Mesenchymal stem cell (in vitro differentiated cells and primary cell): ENCODE measurements around the gene TBL1X.

Experiments
- DNase-seq: peaks from one replicate; pipeline ENCODE4 v3.0.0-alpha.2; 2013
- H2AFZ ChIP-seq: one replicate; pipeline ENCODE4 v1.6.1; 2013; ENCODE audit warnings: low read depth, mild to moderate bottlenecking, control low read depth, inconsistent platforms, low read length, moderate library complexity
- H2AK5ac ChIP-seq: 2 replicates; pipeline ENCODE4 v1.6.1; 2013; ENCODE audit warnings: low read length, moderate library complexity, mild to moderate bottlenecking, inconsistent platforms; ENCODE audit not compliant: severe bottlenecking
- H2BK120ac ChIP-seq: one replicate; pipeline ENCODE4 v1.6.1; 2013; ENCODE audit warnings: low read depth, mild to moderate bottlenecking, inconsistent platforms, low read length, moderate library complexity
- H2BK12ac ChIP-seq, 2 experiments: one replicate each; pipeline ENCODE4 v1.6.1; 2013; ENCODE audit warnings: inconsistent platforms in 2 of 2, low read length in 2 of 2, mild to moderate bottlenecking in 2 of 2, moderate library complexity in 2 of 2, control low read depth in 1 of 2
- H2BK15ac ChIP-seq: one replicate; pipeline ENCODE4 v1.6.1; 2013; ENCODE audit warnings: mild to moderate bottlenecking, low read depth, inconsistent platforms; ENCODE audit not compliant: poor library complexity, severe bottlenecking
- H2BK5ac ChIP-seq: 2 replicates; pipeline ENCODE4 v1.6.1; 2013; ENCODE audit warnings: low read depth, mild to moderate bottlenecking, low read length, control low read depth, inconsistent platforms; ENCODE audit not compliant: poor library complexity, severe bottlenecking
- H3K14ac ChIP-seq, 2 experiments: one replicate each; pipeline ENCODE4 v1.6.1; 2013; ENCODE audit warnings: inconsistent platforms in 2 of 2, low read length in 2 of 2, control low read depth in 1 of 2, mild to moderate bottlenecking in 1 of 2, moderate library complexity in 1 of 2
- H3K18ac ChIP-seq, 2 experiments: one replicate each; pipeline ENCODE4 v1.6.1; 2013; ENCODE audit warnings: inconsistent platforms in 2 of 2, low read length in 2 of 2, control low read depth in 1 of 2, low read depth in 1 of 2, mild to moderate bottlenecking in 1 of 2
- H3K23ac ChIP-seq, 2 experiments: one replicate each; pipeline ENCODE4 v1.6.1; 2013; ENCODE audit warnings: inconsistent platforms in 2 of 2, low read length in 2 of 2, mild to moderate bottlenecking in 2 of 2, moderate library complexity in 2 of 2, control low read depth in 1 of 2
- H3K27ac ChIP-seq: 2 replicates; pipeline ENCODE4 v1.5.1; 2013; ENCODE audit warnings: mild to moderate bottlenecking, moderate library complexity, low read length, control low read depth, inconsistent platforms; ENCODE audit not compliant: poor library complexity, severe bottlenecking
- H3K27me3 ChIP-seq, 2 experiments: 2 replicates each; pipeline versions ENCODE4 v1.6.1 to v1.7.0; 2013; ENCODE audit warnings: low read length in 2 of 2, mild to moderate bottlenecking in 2 of 2, moderate library complexity in 2 of 2, control low read depth in 1 of 2, inconsistent platforms in 1 of 2; ENCODE audit not compliant: control insufficient read depth in 1 of 2, insufficient read depth in 1 of 2
- H3K36me3 ChIP-seq, 2 experiments: 2 replicates each; pipeline versions ENCODE4 v1.6.1 to v1.7.0; 2013; ENCODE audit warnings: low read length in 2 of 2, control low read depth in 1 of 2, inconsistent platforms in 1 of 2, low read depth in 1 of 2, mild to moderate bottlenecking in 1 of 2; ENCODE audit not compliant: insufficient read depth in 2 of 2, control insufficient read depth in 1 of 2
- H3K4ac ChIP-seq, 2 experiments: one replicate each; pipeline ENCODE4 v1.6.1; 2013; ENCODE audit warnings: inconsistent platforms in 2 of 2, low read length in 2 of 2, mild to moderate bottlenecking in 2 of 2, moderate library complexity in 2 of 2, control low read depth in 1 of 2, low read depth in 1 of 2
- H3K4me1 ChIP-seq: 2 replicates; pipeline ENCODE4 v1.6.1; 2013; ENCODE audit warnings: low read depth, low read length, control low read depth; ENCODE audit not compliant: control insufficient read depth, insufficient read depth
- H3K4me2 ChIP-seq: 2 replicates; pipeline ENCODE4 v1.6.1; 2013; ENCODE audit warnings: low read length, mild to moderate bottlenecking, inconsistent platforms; ENCODE audit not compliant: poor library complexity, severe bottlenecking
- H3K4me3 ChIP-seq, 2 experiments: 2 replicates each; pipeline versions ENCODE4 v1.5.1 to v1.7.0; 2013; ENCODE audit warnings: low read length in 2 of 2, mild to moderate bottlenecking in 2 of 2, control low read depth in 1 of 2, low read depth in 1 of 2; ENCODE audit not compliant: insufficient read depth in 1 of 2
- H3K79me1 ChIP-seq: replicated peaks from 2 replicates; pipeline ENCODE4 v1.6.1; 2013; ENCODE audit warnings: mild to moderate bottlenecking, control low read depth, low read length, inconsistent platforms; ENCODE audit not compliant: poor library complexity, severe bottlenecking
- H3K9ac ChIP-seq: 2 replicates; pipeline ENCODE4 v1.7.0; 2013; ENCODE audit warnings: mild to moderate bottlenecking, low read length, moderate library complexity
- H3K9me3 ChIP-seq: 2 replicates; pipeline ENCODE4 v1.7.0; 2013; ENCODE audit warnings: mild to moderate bottlenecking, low read length; ENCODE audit not compliant: control insufficient read depth
- H4K8ac ChIP-seq: one replicate; pipeline ENCODE4 v1.6.1; 2013; ENCODE audit warnings: inconsistent platforms, mild to moderate bottlenecking, low read length, moderate library complexity
- H4K91ac ChIP-seq: one replicate; pipeline ENCODE4 v1.6.1; 2013; ENCODE audit warnings: mild to moderate bottlenecking, low read length, inconsistent platforms
- WGBS: methylation state at CpG from one replicate; pipeline ENCODE4 v1.1.7; 2013; ENCODE audit warnings: mixed read lengths; 5-methylcytosine and 5-hydroxymethylcytosine counted together

Gene TBL1X

GRCh38 chrX:9596837-9597236, 132.0 kb downstream of the TBL1X start:
- H3K4ac ChIP-seq: no peak overlapping the region
- peaks cover 0 to 4% of the 10 kb centered on the region in 2 experiments for H3K36me3 ChIP-seq
- H2BK120ac ChIP-seq: no peak overlapping the region
- no peaks in the 10 kb centered on the region for H3K27me3 ChIP-seq
- H2BK15ac ChIP-seq: no peak overlapping the region
- no peak overlapping the region for H3K4me2 ChIP-seq
- no peaks in the 10 kb centered on the region for H3K9me3 ChIP-seq
- peaks cover 18% of the 10 kb centered on the region for H3K79me1 ChIP-seq
- no peak overlapping the region for H2AK5ac ChIP-seq
- H3K4me3 ChIP-seq: no peak overlapping the region
- WGBS: 100% methylated on average over 3 of the region's 3 CpGs
- H2BK5ac ChIP-seq: no peak overlapping the region
- H3K4me1 ChIP-seq: peaks cover 1% of the 10 kb centered on the region
- H3K14ac ChIP-seq: no peak overlapping the region
- no peak overlapping the region for H4K8ac ChIP-seq
- H3K27ac ChIP-seq: no peak overlapping the region
- H3K9ac ChIP-seq: no peak overlapping the region
- no peak overlapping the region for H3K18ac ChIP-seq
- no peak overlapping the region for H2AFZ ChIP-seq
- no peak overlapping the region for H4K91ac ChIP-seq
- H3K23ac ChIP-seq: no peak overlapping the region
- no peak for DNase-seq
- no peak overlapping the region for H2BK12ac ChIP-seq

- no peak overlapping the region for H2BK5ac ChIP-seq
- no peak overlapping the region for H3K9ac ChIP-seq
- H3K14ac ChIP-seq: no peak overlapping the region
- no peak overlapping the region for H3K27ac ChIP-seq
- no peak overlapping the region for H2BK120ac ChIP-seq
- H3K79me1 ChIP-seq: peaks cover 18% of the 10 kb centered on the region
- no peak overlapping the region for H3K4ac ChIP-seq
- no peak overlapping the region for H2AFZ ChIP-seq
- peaks cover 1% of the 10 kb centered on the region for H3K4me1 ChIP-seq
- H3K9me3 ChIP-seq: no peaks in the 10 kb centered on the region
- H2AK5ac ChIP-seq: no peak overlapping the region
- no peak overlapping the region for H2BK12ac ChIP-seq
- 93% methylated on average over 12 of the region's 13 CpGs for WGBS
- H3K27me3 ChIP-seq: no peaks in the 10 kb centered on the region
- H3K4me3 ChIP-seq: no peak overlapping the region
- no peak for DNase-seq
- no peak overlapping the region for H4K91ac ChIP-seq
- no peak overlapping the region for H4K8ac ChIP-seq
- H3K4me2 ChIP-seq: no peak overlapping the region
- H3K36me3 ChIP-seq: peaks cover 0 to 4% of the 10 kb centered on the region in 2 experiments
- H3K18ac ChIP-seq: no peak overlapping the region
- no peak overlapping the region for H3K23ac ChIP-seq
- H2BK15ac ChIP-seq: no peak overlapping the region
Measured at GRCh38 chrX:9597361-9598035, 132.6 kb downstream of the TBL1X start.

- H4K8ac ChIP-seq: no peak overlapping the region
- no peak overlapping the region for H3K4ac ChIP-seq
- H3K36me3 ChIP-seq: peaks cover 0 to 4% of the 10 kb centered on the region in 2 experiments
- no peak overlapping the region for H3K4me2 ChIP-seq
- no peak overlapping the region for H2BK15ac ChIP-seq
- no peak overlapping the region for H3K23ac ChIP-seq
- peaks cover 16% of the 10 kb centered on the region for H3K79me1 ChIP-seq
- no peaks in the 10 kb centered on the region for H3K9me3 ChIP-seq
- no peak overlapping the region for H3K14ac ChIP-seq
- H2AFZ ChIP-seq: no peak overlapping the region
- no peak overlapping the region for H2BK12ac ChIP-seq
- H3K18ac ChIP-seq: no peak overlapping the region
- H4K91ac ChIP-seq: no peak overlapping the region
- H3K4me3 ChIP-seq: no peak overlapping the region
- no peak overlapping the region for H2AK5ac ChIP-seq
- no peak for DNase-seq
- no peak overlapping the region for H3K9ac ChIP-seq
- no peak overlapping the region for H2BK5ac ChIP-seq
- no peak overlapping the region for H3K27ac ChIP-seq
- WGBS: 94% methylated on average over 7 of the region's 7 CpGs
- H3K4me1 ChIP-seq: peaks cover 2% of the 10 kb centered on the region
- no peaks in the 10 kb centered on the region for H3K27me3 ChIP-seq
- H2BK120ac ChIP-seq: no peak overlapping the region
Measured at GRCh38 chrX:9598344-9598743, 133.5 kb downstream of the TBL1X start.

GRCh38 chrX:9604111-9604907, 139.5 kb downstream of the TBL1X start:
- Histone ChIP-seq H2AK5ac (no peak overlapping the region), H3K14ac (no peak overlapping the region), H2BK5ac (no peak overlapping the region), H3K27ac (peak overlapping the region; percentile 95), H2AFZ (no peak overlapping the region), H2BK120ac (no peak overlapping the region), H2BK12ac (no peak overlapping the region), H2BK15ac (no peak overlapping the region), H3K4me2 (peak overlapping the region; percentile 39), H3K4ac (no peak overlapping the region), H3K27me3 (no peaks in the 10 kb centered on the region), H4K8ac (no peak overlapping the region), H3K4me1 (peaks cover 17% of the 10 kb centered on the region), H3K18ac (no peak overlapping the region), H3K23ac (no peak overlapping the region), H3K9ac (peak overlapping the region; percentile 40), H3K79me1 (peaks cover 5% of the 10 kb centered on the region), H3K36me3 (no peaks in the 10 kb centered on the region), H3K4me3 (no peak overlapping the region), H4K91ac (no peak overlapping the region), H3K9me3 (no peaks in the 10 kb centered on the region)
- WGBS: 98% methylated on average over 16 of the region's 17 CpGs
- DNase-seq: no peak
